Fibroblast of the conjunctiva (primary cell): ENCODE measurements around the gene GNB1.

Experiments
- DNase-seq: peaks from one replicate; pipeline ENCODE4 v3.0.0-alpha.2; 2010; ENCODE audit warnings: low read depth

GNB1 gene

DNA sequence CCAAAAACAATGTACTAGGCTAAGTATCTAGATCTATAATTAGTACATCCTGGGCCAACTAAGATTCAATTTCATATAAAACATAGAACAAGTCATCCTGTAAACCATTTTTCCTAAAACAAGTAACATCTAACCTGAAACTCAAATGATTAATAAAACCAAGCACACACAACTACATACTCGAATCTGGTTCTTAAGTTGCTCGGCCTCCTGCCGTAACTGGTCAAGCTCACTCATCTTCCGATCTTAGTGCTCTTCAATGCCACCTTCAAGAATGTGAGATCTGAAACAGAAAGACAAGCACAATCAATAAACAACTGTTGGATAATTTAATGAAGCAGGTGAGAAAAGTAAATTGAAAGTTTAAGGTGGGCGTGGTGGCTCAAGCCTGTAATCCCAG lies 65.7 kb downstream of the GNB1 start:
- no peak for DNase-seq

DNA sequence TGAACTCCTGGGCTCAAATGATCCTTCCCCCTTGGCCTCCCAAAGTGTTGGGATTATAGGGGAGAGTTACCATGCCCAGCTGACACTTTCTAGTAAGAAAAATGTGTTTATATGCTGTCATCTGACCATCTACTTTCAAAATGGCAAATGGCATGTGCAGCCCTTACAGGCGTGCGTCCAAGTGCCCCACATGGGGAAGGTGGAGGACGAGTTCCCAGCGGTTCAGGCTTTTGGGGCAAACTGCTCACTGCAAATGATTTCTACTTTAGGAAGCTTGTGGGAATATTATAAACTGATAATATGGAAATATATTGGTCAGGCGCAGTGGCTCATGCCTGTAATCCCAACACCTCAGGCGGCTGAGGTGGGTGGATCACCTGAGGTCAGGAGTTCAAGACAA lies 71.1 kb downstream of the GNB1 start:
- DNase-seq = no peak

- DNase-seq = no peak
These were observed 73.7 kb downstream of the GNB1 start for GRCh38 chr1:1817221-1817620.

GRCh38 chr1:1815606-1816281 lies 75.1 kb downstream of the GNB1 start:
- DNase-seq = no peak

DNA sequence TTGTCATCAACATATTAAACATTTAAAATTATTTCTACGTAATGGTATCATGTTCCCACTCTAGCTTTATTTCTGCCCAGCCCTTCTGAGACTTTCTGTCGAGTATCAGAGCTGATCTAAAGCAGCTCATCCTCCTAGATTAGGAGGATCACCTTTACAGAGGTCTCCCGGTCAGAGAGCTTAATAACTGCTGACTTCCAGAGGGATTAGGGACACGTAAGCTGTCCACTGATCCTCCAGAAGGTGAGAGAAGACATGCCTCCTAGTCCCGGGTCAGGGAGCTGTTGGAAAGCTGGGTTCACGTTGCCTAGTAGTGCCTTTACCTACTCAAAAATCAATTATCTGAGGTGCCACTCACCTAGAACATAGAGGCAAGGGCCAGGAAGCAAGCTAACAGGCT lies 81.4 kb downstream of the GNB1 start:
- no peak for DNase-seq

GRCh38 chr1:1808206-1808605 lies 82.7 kb downstream of the GNB1 start:
- no peak for DNase-seq

- DNase-seq = no peak
These were observed 84.0 kb downstream of the GNB1 start for GRCh38 chr1:1806890-1807289.

- DNase-seq = no peak
These were observed 86.6 kb downstream of the GNB1 start for GRCh38 chr1:1804301-1804700.

DNA sequence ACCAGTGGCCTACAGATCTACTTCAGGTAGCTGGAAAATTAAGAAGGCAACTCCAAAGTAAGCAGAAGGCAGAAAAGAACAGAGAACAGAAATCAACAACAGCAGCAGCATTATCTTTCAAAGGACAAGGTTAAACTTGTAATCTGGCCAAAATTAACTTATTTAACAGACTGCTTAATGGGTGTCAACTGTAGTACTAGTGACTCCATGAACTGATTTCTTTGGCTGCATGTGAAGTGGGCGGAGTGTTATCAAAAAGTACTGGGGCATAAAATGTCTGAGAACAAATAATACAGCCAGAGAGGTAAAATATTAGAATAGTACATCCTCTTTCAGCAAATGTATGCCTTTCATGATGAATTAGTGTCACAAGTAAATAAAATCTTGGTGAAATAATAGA lies 88.0 kb downstream of the GNB1 start:
- DNase-seq = no peak

DNA sequence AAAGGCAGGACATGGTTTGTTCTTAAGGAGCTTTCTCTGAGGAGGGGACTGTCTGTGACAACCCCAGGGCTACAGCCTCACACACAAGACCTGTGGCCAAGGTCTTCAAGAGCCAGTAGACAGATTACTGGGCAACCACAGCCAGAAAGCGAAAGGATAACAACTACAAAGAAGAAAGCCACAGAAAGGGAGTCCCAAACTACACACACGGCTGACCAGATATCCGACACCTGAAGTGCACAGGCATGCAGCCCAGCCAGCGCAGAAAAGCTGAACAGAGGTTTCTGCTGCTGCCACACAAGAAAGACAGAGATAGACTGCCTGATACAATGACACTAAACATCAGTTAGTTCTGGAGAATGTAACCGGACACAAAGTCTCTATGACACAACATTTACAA lies 91.2 kb downstream of the GNB1 start:
- DNase-seq = no peak

- no peak for DNase-seq
These were observed 93.1 kb downstream of the GNB1 start for GRCh38 chr1:1797731-1798341.

DNA sequence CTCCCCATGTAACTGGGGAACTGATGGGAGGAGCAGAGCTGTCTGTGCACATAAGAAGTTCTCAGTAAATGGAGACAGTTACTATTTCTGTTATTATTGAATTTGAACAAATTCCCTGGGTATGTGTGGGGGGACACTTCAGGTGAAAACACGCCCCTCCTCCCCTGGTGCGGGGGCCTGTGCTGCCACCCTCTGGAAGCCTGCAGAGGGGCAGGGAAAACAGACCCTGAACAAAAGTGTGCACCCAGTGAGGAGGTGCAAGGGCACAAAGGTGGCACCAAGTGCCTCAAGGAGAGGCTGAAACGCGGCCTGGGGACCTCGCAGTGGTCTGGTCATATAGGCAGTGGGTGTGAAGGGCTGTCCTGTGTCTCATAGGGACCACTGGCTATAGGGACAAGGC lies 94.4 kb downstream of the GNB1 start:
- no peak for DNase-seq

GRCh38 chr1:1794999-1795398 lies 95.9 kb downstream of the GNB1 start:
- DNase-seq = no peak

GRCh38 chr1:1793481-1794244 lies 97.2 kb downstream of the GNB1 start:
- no peak for DNase-seq

DNA sequence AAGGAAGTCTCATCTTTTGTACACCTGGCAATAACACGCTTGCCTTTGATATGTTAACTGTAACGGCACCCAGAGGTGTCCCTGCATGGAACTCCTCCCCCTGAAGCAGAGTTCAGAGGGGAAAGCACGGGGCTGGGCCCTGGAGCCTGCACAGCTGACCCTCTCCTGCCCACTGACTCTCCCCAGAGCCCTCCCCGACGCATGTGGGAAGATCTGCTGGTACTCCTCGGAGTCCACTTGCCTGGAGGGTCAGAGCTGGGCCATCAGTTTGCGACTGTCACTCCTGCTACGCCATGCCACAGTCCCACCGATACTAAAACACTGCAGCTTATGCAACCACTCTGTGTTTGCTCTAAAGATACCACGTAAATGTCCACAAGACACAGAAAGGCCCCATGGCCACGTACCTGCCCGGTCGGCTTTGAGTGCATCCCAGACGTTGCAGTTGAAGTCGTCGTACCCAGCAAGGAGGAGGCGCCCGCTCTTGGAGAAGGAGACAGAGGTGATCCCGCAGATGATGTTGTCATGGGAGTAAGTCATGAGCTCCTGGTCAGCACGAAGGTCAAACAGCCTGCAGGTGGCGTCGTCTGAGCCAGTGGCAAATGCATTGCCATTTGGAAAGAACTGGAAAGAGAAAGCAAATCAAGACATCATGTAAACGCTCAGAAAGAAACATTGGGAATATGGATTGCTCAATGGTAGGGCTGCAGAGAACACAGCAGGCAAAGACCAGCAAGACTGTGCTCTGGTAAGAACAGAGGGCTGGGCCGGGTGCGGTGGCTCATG lies 102.0 kb downstream of the GNB1 start:
- DNase-seq = no peak

DNA sequence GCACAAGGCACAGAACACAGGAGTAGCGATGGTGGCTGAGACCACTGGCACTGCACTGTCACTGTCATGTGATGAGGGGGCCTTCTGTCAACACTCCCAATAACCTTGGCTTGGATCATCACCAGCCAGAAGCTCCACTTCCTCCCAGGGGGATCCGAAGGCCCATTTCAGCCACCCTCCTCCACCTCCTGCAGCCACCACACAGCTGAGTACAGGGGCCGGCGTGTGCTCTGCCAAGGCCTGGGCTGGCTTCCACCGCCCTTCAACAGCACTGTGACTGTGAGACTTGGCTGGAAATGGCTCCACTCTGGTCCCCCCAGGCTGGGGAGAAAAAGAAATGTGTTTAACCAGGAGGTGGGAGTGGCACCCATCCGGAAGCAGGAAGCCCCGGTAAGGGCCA lies 102.8 kb downstream of the GNB1 start:
- DNase-seq = no peak

GRCh38 chr1:1786836-1787605 lies 103.9 kb downstream of the GNB1 start:
- DNase-seq = no peak

- no peak for DNase-seq
These were observed 105.2 kb downstream of the GNB1 start for GRCh38 chr1:1785666-1786065.

GRCh38 chr1:1784933-1785332 lies 106.0 kb downstream of the GNB1 start:
- DNase-seq = no peak

DNA sequence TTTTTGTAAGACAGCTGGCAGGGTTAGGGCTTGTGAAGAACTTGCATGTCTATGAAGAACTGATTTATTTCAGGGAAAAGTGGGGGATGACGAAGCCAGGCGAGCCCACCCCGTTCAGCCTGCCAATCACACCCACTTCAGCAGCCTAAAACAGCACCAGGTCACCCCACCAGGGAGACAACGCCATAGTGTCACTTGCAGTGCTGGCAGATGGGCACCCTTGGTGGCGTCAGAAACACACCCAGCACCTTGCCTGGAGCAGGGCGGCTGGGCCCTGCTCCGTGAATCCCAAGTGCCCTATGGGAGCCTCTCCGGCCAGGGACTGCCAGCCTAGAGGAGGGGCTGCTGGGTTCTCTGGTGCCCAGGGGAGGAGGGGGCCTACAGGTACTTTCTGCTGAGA lies 107.6 kb downstream of the GNB1 start:
- DNase-seq = no peak

DNA sequence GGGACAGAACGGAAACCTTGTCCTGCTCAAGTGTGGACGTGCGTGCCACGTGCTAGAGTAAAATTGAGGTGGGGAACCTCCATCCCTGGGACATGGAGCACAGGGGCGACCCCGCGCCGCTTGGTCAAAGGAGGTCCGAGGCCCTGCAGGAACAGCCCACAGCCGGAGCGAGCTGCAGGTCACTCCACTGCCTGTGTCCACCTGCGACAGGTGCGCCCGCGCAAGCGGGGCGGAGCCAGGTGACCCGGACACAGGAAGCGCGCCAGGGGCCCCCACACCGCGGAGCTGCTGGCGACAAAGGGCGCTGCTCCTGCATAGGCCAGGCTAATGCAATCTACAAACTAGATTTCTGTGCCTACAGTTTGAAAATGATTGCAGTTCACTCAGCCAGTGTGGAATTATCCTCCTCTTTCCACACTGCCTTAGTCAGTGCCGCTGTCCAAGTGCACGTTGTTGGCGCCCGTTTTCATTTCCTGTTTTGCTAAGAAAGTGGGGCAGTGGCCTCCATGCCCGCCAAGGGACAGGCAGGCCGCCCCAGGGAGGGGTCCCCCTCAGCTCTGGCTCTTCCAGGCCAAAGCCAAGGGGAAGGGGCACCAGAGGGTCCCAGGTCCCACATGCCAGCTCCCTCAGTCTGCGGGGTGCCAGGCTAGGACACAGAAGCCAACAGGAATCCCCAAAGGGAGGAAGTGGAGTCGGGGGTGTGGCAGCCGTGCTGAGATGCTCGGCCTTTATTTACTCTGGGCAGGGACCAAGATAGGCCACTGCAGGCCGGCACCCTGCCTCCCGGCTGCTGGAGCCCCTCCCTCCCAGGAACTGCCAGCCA lies 108.3 kb downstream of the GNB1 start:
- DNase-seq = no peak
